ENCODE measurements around the gene TMPRSS6.

- TF ChIP-seq POLR2AphosphoS5 (IDR thresholded peaks at IDR 0.05) (peak in 1 of 3 donors; percentile 21), CTCF (IDR thresholded peaks at IDR 0.05) (no peak), POLR2A (IDR thresholded peaks at IDR 0.05) (no peak), EP300 (IDR thresholded peaks at IDR 0.05; ENCODE audit: low read depth) (no peak)
Measured at GRCh38 chr22:37025500-37026070, 83.9 kb downstream of the TMPRSS6 start.

All from transverse colon (tissue), 4 donors.